SK-N-SH (cell line): ENCODE data around the gene PRKACB. TPM values are rescaled to one million over a fixed set of nuclear protein-coding genes. Genes with fewer than 3 reads are reported as not detected.
"Not testable (repeated sequence)": the region's sequence is repeated elsewhere in the genome, so short reads cannot be mapped to it uniquely, and the experiment has no call there.

ENCODE experiments used
- CTCF ChIA-PET: fragments of 300-600, 350-600 bp; formaldehyde crosslinking; extraction: SDS; loops from one replicate; lab custom pipeline; 2021; lab: Yijun Ruan, JAX
- POLR2A ChIA-PET: fragments of 350-600 bp; sonication (Branson Sonifier 250); formaldehyde crosslinking; extraction: SDS; loops from one replicate; lab custom pipeline; 2020; ENCODE audit warnings: antibody characterized with exemption, inconsistent platforms; lab: Yijun Ruan, JAX
- DNase-seq: peaks from one replicate; pipeline ENCODE4 v3.0.0; 2012
- H2AFZ ChIP-seq: fragments of 200-600 bp; sonication (generic); 2 replicates; pipeline ENCODE4 v1.8.1; 2016; ENCODE audit warnings: antibody characterized with exemption, mild to moderate bottlenecking, low read depth
- H3F3A ChIP-seq: fragments of 200-600 bp; sonication (generic); replicated peaks from 2 replicates; pipeline ENCODE3; 2016; ENCODE audit warnings: antibody characterized with exemption, mild to moderate bottlenecking; ENCODE audit not compliant: insufficient read depth
- H3K27ac ChIP-seq, 2 experiments: fragments of 200-500 bp in 1 of 2; fragments of 200-600 bp in 1 of 2; sonication (Bioruptor generic) in 1 of 2; sonication (generic), shearing (Covaris generic) in 1 of 2; 2 replicates each; pipeline versions ENCODE4 v1.5.1 to v1.6.1; 2014 to 2016; ENCODE audit warnings: low read depth in 2 of 2, inconsistent platforms in 1 of 2, low read length in 1 of 2, mild to moderate bottlenecking in 1 of 2, mixed read lengths in 1 of 2
- H3K27me3 ChIP-seq: fragments of 200-600 bp; sonication (generic), shearing (Covaris generic); 2 replicates; pipeline ENCODE4 v1.6.1; 2016; ENCODE audit warnings: mixed run types; ENCODE audit not compliant: insufficient read depth
- H3K36me3 ChIP-seq, 2 experiments: fragments of 200-500 bp in 1 of 2; fragments of 200-600 bp in 1 of 2; sonication (Bioruptor generic) in 1 of 2; sonication (generic) in 1 of 2; replicated peaks in 1 of 2; 2 replicates each; pipeline versions ENCODE3 to v1.5.1; 2014 to 2016; ENCODE audit warnings: low read length in 1 of 2, mild to moderate bottlenecking in 1 of 2; ENCODE audit not compliant: insufficient read depth in 2 of 2, control insufficient read depth in 1 of 2
- H3K4me1 ChIP-seq, 2 experiments: fragments of 200-500 bp in 1 of 2; fragments of 200-600 bp in 1 of 2; sonication (Bioruptor generic) in 1 of 2; sonication (generic), shearing (Covaris generic) in 1 of 2; 2 replicates each; pipeline versions ENCODE4 v1.5.1 to v1.6.1; 2014 to 2016; ENCODE audit warnings: low read depth in 1 of 2, low read length in 1 of 2, mixed run types in 1 of 2; ENCODE audit not compliant: insufficient read depth in 2 of 2, control insufficient read depth in 1 of 2
- H3K4me2 ChIP-seq: fragments of 200-600 bp; sonication (generic), shearing (Covaris generic); 2 replicates; pipeline ENCODE4 v1.6.1; 2017; ENCODE audit warnings: mixed run types
- H3K4me3 ChIP-seq, 2 experiments: fragments of 200-500 bp in 1 of 2; fragments of 200-600 bp in 1 of 2; sonication (Bioruptor generic) in 1 of 2; sonication (generic), shearing (Covaris generic) in 1 of 2; 2 replicates each; pipeline versions ENCODE4 v1.5.1 to v1.8.1; 2014 to 2016; ENCODE audit warnings: low read depth in 2 of 2, inconsistent platforms in 1 of 2, low read length in 1 of 2, mild to moderate bottlenecking in 1 of 2, mixed read lengths in 1 of 2, moderate library complexity in 1 of 2
- H3K79me2 ChIP-seq: fragments of 200-600 bp; sonication (generic); 2 replicates; pipeline ENCODE4 v1.8.1; 2017; ENCODE audit warnings: mild to moderate bottlenecking; ENCODE audit not compliant: insufficient read depth
- H3K9ac ChIP-seq: fragments of 200-600 bp; sonication (generic); 2 replicates; pipeline ENCODE4 v1.6.1; 2017; ENCODE audit warnings: mixed run types
- H3K9me2 ChIP-seq: fragments of 200-600 bp; sonication (generic); 2 replicates; pipeline ENCODE4 v1.6.1; 2017; ENCODE audit warnings: mixed run types
- H3K9me3 ChIP-seq: fragments of 200-600 bp; sonication (generic); 2 replicates; pipeline ENCODE4 v1.6.1; 2017; ENCODE audit warnings: mixed run types, mild to moderate bottlenecking, moderate library complexity
- H4K20me1 ChIP-seq: fragments of 200-600 bp; sonication (generic); 2 replicates; pipeline ENCODE4 v1.6.1; 2017; ENCODE audit warnings: mild to moderate bottlenecking, mixed run types; ENCODE audit not compliant: insufficient read depth
- CHD2 ChIP-seq: fragments of 150-350 bp; IDR thresholded peaks from 2 replicates; pipeline ENCODE4 v1.6.1; 2018; ENCODE audit warnings: low read length; ENCODE audit not compliant: partially characterized antibody
- EP300 ChIP-seq, 2 experiments: IDR thresholded peaks; 2 replicates each; pipeline versions ENCODE4 v1.4.0 to v1.6.1; 2012; ENCODE audit warnings: borderline replicate concordance in 1 of 2, low read depth in 1 of 2, low read length in 1 of 2
- FOSL2 ChIP-seq: IDR thresholded peaks from 2 replicates; pipeline ENCODE4 v1.4.0; 2012; ENCODE audit warnings: low read depth, mild to moderate bottlenecking, moderate library complexity, borderline replicate concordance
- GATA2 ChIP-seq: sonication (generic); formaldehyde crosslinking; IDR thresholded peaks from 2 replicates; pipeline ENCODE4 v1.5.0; 2020; ENCODE audit warnings: mild to moderate bottlenecking, missing genetic modification reagents
- JUND ChIP-seq: IDR thresholded peaks from 2 replicates; pipeline ENCODE4 v1.4.0; 2012
- MAX ChIP-seq: IDR thresholded peaks from 2 replicates; pipeline ENCODE4 v1.4.0; 2012; ENCODE audit warnings: low read depth
- MEF2A ChIP-seq: IDR thresholded peaks from 2 replicates; pipeline ENCODE4 v1.4.0; 2012; ENCODE audit warnings: low read depth, borderline replicate concordance
- NFIC ChIP-seq: IDR thresholded peaks from 2 replicates; pipeline ENCODE4 v1.4.0; 2012; ENCODE audit warnings: borderline replicate concordance
- NRF1 ChIP-seq: IDR thresholded peaks from 2 replicates; pipeline ENCODE4 v1.6.1; 2012; ENCODE audit warnings: low read depth, mild to moderate bottlenecking, low read length
- PBX3 ChIP-seq: IDR thresholded peaks from 2 replicates; pipeline ENCODE4; 2012
- REST ChIP-seq: IDR thresholded peaks from 2 replicates; pipeline ENCODE4 v1.6.1; 2012; ENCODE audit warnings: mild to moderate bottlenecking, low read depth, low read length, moderate library complexity
- TCF12 ChIP-seq: IDR thresholded peaks from 2 replicates; pipeline ENCODE4 v1.4.0; 2012
- TEAD4 ChIP-seq: IDR thresholded peaks from 2 replicates; pipeline ENCODE4 v1.4.0; 2012; ENCODE audit warnings: mild to moderate bottlenecking, borderline replicate concordance; ENCODE audit not compliant: insufficient read depth
- USF2 ChIP-seq: fragments of 150-350 bp; IDR thresholded peaks from 2 replicates; pipeline ENCODE4 v1.6.1; 2017; ENCODE audit warnings: antibody characterized with exemption, low read length, low read depth, borderline replicate concordance
- WGBS: methylation state at CpG from one replicate; pipeline ENCODE4 v1.1.6; 2017; ENCODE audit warnings: low lambda C conversion rate; 5-methylcytosine and 5-hydroxymethylcytosine counted together
- polyA plus RNA-seq, 3 experiments: library from polyadenylated mRNA; depleted of rRNA; stranded (reverse); fragments of >200 nt; gene quantifications; 2 replicates each; pipeline ENCODE4 v1.2.3, GENCODE V29; 2012

The PRKACB gene
- polyA plus RNA-seq, 1 of the 3 experiments (the other 2 are of a cell fraction): 7.5 TPM

GRCh38 chr1:84103197-84103992 lies 40.7 kb upstream of the PRKACB start (continued):
- no peak for TF ChIP-seq USF2
- no peak for TF ChIP-seq CHD2
- TF ChIP-seq REST: no peak
- peak; percentile 83; the same call in 1 of the 2 replicates for TF ChIP-seq FOSL2
- TF ChIP-seq MEF2A: no peak
- no peak for TF ChIP-seq NRF1
- TF ChIP-seq GATA2 (CRISPR knock-in tag): no peak

- DNase-seq, H4K20me1 ChIP-seq, H3K9me2 ChIP-seq, H3K27me3 ChIP-seq, H3K9me3 ChIP-seq, H3K9ac ChIP-seq, H3K36me3 ChIP-seq, H3K4me2 ChIP-seq, H3K79me2 ChIP-seq, H3K4me3 ChIP-seq, H2AFZ ChIP-seq, POLR2A ChIA-PET: not testable (repeated sequence)
- CTCF ChIA-PET: interaction anchor here (1.0 to 1.3 kb wide), 3 partner anchors 10 to 15 kb away, joined by 3 to 5 read pairs (median 4); no protein-coding TSS in a partner anchor
- H3K27ac ChIP-seq: peak overlapping the region in 1 of 2 experiments; percentile 43; a peak in 2 of 4 replicates
- H3F3A ChIP-seq: peaks cover 17% of the 10 kb centered on the region
- 18% methylated on average over 1 of the region's 1 CpG for WGBS
- TF ChIP-seq FOSL2 (peak; percentile 88), MEF2A (peak; percentile 57; the same call in 1 of the 2 replicates), MAX (peak; percentile 53; the same call in 1 of the 2 replicates), JUND (peak; percentile 76), PBX3 (peak; percentile 71), TEAD4 (peak; percentile 64; the same call in 1 of the 2 replicates), EP300 (IDR thresholded peaks at IDR 0.05; ENCODE audit: borderline replicate concordance in 1 of 2, low read depth in 1 of 2, low read length in 1 of 2) (peak in 1 of 2 experiments; percentile 76; a peak in 2 of 4 replicates), NFIC (peak; percentile 39; the same call in 1 of the 2 replicates), TCF12 (peak; percentile 87)
- H3K4me1 ChIP-seq: peaks cover 4 to 11% of the 10 kb centered on the region in 2 experiments; a peak in 3 of 4 replicates
Measured at GRCh38 chr1:84107538-84107937, 36.5 kb upstream of the PRKACB start.
